ENCODE results near the gene MYO7B.

DNA sequence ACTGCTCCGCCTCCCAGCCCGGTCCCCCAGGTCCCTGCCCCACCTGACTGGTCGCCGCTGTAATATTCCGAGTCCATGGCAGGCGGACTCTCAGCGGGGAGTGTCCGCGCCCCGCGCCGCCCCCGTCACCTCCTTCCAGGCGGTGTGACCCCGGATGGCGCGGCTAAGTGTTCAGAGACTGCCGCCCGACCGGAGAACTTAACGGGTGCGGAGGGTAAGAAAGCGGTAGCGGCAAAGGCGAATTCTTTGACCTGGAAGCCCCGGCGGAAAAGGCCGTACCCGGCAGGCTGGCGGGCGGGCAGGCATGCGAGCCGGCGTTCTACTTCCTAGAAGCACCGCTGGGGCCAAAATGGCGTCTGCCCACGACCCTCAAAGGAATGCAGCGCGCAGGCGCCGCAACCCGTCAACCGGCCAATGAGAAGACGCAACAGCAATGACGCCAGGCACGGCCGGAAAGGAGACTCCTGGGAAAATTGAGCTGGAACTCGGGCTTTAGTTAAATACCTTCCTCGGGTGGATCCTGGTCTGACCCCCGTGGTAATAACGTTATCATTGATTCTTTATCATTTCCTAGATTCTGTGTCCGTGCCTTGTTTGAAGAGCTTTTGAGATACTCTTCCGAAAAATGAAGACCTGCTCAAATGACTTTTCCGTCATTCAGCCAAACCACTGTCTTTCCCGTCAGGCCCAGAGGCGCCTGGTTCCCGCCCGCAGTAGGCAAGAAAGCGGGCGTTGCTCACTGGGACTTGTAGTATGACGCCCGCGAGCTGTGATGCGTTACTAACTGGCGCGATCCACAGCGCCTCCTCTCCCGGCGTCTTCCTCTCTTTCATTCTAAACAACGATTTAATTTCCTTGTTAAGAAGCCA lies 9.1 kb upstream of the MYO7B start, which contains the start of gene IWS1:
- TF ChIP-seq, protein P1, sequence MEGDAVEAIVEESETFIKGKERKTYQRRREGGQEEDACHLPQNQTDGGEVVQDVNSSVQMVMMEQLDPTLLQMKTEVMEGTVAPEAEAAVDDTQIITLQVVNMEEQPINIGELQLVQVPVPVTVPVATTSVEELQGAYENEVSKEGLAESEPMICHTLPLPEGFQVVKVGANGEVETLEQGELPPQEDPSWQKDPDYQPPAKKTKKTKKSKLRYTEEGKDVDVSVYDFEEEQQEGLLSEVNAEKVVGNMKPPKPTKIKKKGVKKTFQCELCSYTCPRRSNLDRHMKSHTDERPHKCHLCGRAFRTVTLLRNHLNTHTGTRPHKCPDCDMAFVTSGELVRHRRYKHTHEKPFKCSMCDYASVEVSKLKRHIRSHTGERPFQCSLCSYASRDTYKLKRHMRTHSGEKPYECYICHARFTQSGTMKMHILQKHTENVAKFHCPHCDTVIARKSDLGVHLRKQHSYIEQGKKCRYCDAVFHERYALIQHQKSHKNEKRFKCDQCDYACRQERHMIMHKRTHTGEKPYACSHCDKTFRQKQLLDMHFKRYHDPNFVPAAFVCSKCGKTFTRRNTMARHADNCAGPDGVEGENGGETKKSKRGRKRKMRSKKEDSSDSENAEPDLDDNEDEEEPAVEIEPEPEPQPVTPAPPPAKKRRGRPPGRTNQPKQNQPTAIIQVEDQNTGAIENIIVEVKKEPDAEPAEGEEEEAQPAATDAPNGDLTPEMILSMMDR (IDR thresholded peaks at IDR 0.05; ENCODE audit: insufficient read depth, low read length) = no peak
- peak; percentile 72 for TF ChIP-seq POLR2AphosphoS5 (IDR thresholded peaks at IDR 0.05; ENCODE audit: low read depth)
- TF ChIP-seq, protein P2, sequence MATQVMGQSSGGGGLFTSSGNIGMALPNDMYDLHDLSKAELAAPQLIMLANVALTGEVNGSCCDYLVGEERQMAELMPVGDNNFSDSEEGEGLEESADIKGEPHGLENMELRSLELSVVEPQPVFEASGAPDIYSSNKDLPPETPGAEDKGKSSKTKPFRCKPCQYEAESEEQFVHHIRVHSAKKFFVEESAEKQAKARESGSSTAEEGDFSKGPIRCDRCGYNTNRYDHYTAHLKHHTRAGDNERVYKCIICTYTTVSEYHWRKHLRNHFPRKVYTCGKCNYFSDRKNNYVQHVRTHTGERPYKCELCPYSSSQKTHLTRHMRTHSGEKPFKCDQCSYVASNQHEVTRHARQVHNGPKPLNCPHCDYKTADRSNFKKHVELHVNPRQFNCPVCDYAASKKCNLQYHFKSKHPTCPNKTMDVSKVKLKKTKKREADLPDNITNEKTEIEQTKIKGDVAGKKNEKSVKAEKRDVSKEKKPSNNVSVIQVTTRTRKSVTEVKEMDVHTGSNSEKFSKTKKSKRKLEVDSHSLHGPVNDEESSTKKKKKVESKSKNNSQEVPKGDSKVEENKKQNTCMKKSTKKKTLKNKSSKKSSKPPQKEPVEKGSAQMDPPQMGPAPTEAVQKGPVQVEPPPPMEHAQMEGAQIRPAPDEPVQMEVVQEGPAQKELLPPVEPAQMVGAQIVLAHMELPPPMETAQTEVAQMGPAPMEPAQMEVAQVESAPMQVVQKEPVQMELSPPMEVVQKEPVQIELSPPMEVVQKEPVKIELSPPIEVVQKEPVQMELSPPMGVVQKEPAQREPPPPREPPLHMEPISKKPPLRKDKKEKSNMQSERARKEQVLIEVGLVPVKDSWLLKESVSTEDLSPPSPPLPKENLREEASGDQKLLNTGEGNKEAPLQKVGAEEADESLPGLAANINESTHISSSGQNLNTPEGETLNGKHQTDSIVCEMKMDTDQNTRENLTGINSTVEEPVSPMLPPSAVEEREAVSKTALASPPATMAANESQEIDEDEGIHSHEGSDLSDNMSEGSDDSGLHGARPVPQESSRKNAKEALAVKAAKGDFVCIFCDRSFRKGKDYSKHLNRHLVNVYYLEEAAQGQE (IDR thresholded peaks at IDR 0.05; ENCODE audit: insufficient replicate concordance, low read depth) = no peak
